Measurements from ENCODE around the gene MAS1. TPM values are rescaled to one million over a fixed set of nuclear protein-coding genes. Genes with fewer than 3 reads are reported as not detected.

Gene MAS1
- polyA plus RNA-seq, 1 of the 3 experiments (the other 2 are of a cell fraction), result not detected

DNA sequence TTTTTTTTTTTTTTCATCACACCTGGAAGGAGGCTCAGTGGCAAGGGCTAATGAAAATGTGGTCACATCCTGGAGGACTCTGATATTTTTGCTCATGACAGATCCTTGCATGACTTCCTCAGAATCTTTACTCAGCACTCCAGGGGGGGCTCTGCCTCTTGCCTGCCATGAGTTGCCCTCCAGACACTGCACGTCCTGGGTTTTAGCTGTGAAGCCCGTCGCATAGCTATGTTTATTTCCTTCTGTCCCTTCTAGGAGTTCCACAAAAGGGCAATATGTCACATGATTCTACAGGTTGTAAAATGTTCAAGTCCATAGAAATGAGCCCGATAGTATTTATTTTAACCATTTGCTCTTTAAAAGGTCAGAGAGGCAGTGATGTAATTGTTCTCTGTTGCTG is 18.2 kb downstream of the MAS1 start:
- Histone ChIP-seq H3K79me2 (ENCODE audit: insufficient read depth) (no peaks in the 10 kb centered on the region), H3K4me3 (ENCODE audit: low read depth in 2 of 2, low read length in 1 of 2) (no peak overlapping the region), H3K27ac (ENCODE audit: low read depth in 2 of 2, low read length in 1 of 2) (no peak overlapping the region), H3K9ac (no peak overlapping the region), H3K4me1 (ENCODE audit: control insufficient read depth in 1 of 2, insufficient read depth in 2 of 2, low read depth in 1 of 2, low read length in 1 of 2) (peaks cover 0 to 11% of the 10 kb centered on the region in 2 experiments; a peak in 1 of 4 replicates), H3K36me3 (replicated peaks in 1 of 2; ENCODE audit: control insufficient read depth in 1 of 2, insufficient read depth in 2 of 2, low read length in 1 of 2) (no peaks in the 10 kb centered on the region), H3K9me3 (no peaks in the 10 kb centered on the region), H2AFZ (ENCODE audit: low read depth) (no peak overlapping the region), H4K20me1 (ENCODE audit: insufficient read depth) (no peaks in the 10 kb centered on the region), H3K9me2 (no peaks in the 10 kb centered on the region), H3K27me3 (ENCODE audit: insufficient read depth) (peaks cover 8% of the 10 kb centered on the region; the same call in 1 of the 2 replicates), H3F3A (replicated peaks; ENCODE audit: insufficient read depth) (no peaks in the 10 kb centered on the region), H3K4me2 (no peak overlapping the region)
- POLR2A ChIA-PET, result no interaction called here
- CTCF ChIA-PET, result no interaction called here
- DNase-seq, result no peak
- TF ChIP-seq NRF1 (IDR thresholded peaks at IDR 0.05; ENCODE audit: low read depth, low read length) (no peak), RAD21 (IDR thresholded peaks at IDR 0.05; ENCODE audit: low read length) (no peak), FOSL2 (IDR thresholded peaks at IDR 0.05; ENCODE audit: borderline replicate concordance, low read depth) (no peak), ELF1 (IDR thresholded peaks at IDR 0.05) (no peak), JUND (IDR thresholded peaks at IDR 0.05) (no peak)
- 43% methylated on average over 4 of the region's 4 CpGs for WGBS (ENCODE audit: low lambda C conversion rate)

DNA sequence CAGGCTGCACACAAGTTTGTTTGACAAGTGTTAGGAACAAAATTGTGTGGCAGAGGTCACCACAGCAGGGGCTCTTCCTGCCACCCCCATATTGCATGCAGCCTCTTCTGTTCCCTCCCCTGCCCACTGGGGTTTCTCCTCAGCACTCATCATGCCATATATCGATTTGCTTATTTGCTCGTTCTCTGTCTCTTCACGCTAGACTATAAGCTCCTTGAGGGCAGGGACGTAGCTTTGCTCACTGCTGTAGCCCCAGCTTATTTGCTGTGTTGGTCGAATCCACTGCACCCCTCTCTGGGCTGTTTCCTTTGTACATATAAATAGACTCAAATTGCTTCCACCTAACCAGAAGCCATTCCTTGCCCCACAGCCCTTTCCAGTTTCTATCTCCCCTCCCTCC is 19.6 kb downstream of the MAS1 start:
- H2AFZ ChIP-seq (ENCODE audit: low read depth), result no peak overlapping the region
- WGBS (ENCODE audit: low lambda C conversion rate), result 48% methylated on average over 5 of the region's 5 CpGs
- no peaks in the 10 kb centered on the region for H3K36me3 ChIP-seq (replicated peaks in 1 of 2; ENCODE audit: control insufficient read depth in 1 of 2, insufficient read depth in 2 of 2, low read length in 1 of 2)
- peaks cover 8% of the 10 kb centered on the region; the same call in 1 of the 2 replicates for H3K27me3 ChIP-seq (ENCODE audit: insufficient read depth)
- H3K9me2 ChIP-seq, result no peaks in the 10 kb centered on the region
- H3K4me1 ChIP-seq (ENCODE audit: control insufficient read depth in 1 of 2, insufficient read depth in 2 of 2, low read depth in 1 of 2, low read length in 1 of 2), result peaks cover 0 to 11% of the 10 kb centered on the region in 2 experiments; a peak in 1 of 4 replicates
- DNase-seq, result no peak
- H3K27ac ChIP-seq (ENCODE audit: low read depth in 2 of 2, low read length in 1 of 2), result no peak overlapping the region
- H3K4me3 ChIP-seq (ENCODE audit: low read depth in 2 of 2, low read length in 1 of 2), result no peak overlapping the region
- no peaks in the 10 kb centered on the region for H3F3A ChIP-seq (replicated peaks; ENCODE audit: insufficient read depth)
- H4K20me1 ChIP-seq (ENCODE audit: insufficient read depth), result no peaks in the 10 kb centered on the region
- no peak overlapping the region for H3K4me2 ChIP-seq
- no peaks in the 10 kb centered on the region for H3K79me2 ChIP-seq (ENCODE audit: insufficient read depth)
- no peak overlapping the region for H3K9ac ChIP-seq
- ChIA-PET POLR2A (no interaction called here), CTCF (no interaction called here)
- TF ChIP-seq CHD2 (IDR thresholded peaks at IDR 0.05; ENCODE audit: low read length, partially characterized antibody), result no peak
- TF ChIP-seq SIN3A (IDR thresholded peaks at IDR 0.05; ENCODE audit: borderline replicate concordance, low read depth, low read length), result no peak
- TF ChIP-seq ELF1 (IDR thresholded peaks at IDR 0.05), result no peak
- no peak for TF ChIP-seq FOSL2 (IDR thresholded peaks at IDR 0.05; ENCODE audit: borderline replicate concordance, low read depth)
- no peak for TF ChIP-seq POLR2AphosphoS5 (IDR thresholded peaks at IDR 0.05; ENCODE audit: low read depth, low read length)
- no peak for TF ChIP-seq TAF1 (IDR thresholded peaks at IDR 0.05; ENCODE audit: borderline replicate concordance, low read depth, low read length)
- TF ChIP-seq MEF2A (IDR thresholded peaks at IDR 0.05; ENCODE audit: borderline replicate concordance, low read depth), result no peak
- TF ChIP-seq RFX5 (IDR thresholded peaks at IDR 0.05; ENCODE audit: low read length), result no peak
- no peak for TF ChIP-seq RXRA (IDR thresholded peaks at IDR 0.05; ENCODE audit: borderline replicate concordance, low read depth)
- no peak for TF ChIP-seq MXI1 (IDR thresholded peaks at IDR 0.05; ENCODE audit: low read depth, low read length)
- H3K9me3 ChIP-seq, result no peaks in the 10 kb centered on the region

DNA sequence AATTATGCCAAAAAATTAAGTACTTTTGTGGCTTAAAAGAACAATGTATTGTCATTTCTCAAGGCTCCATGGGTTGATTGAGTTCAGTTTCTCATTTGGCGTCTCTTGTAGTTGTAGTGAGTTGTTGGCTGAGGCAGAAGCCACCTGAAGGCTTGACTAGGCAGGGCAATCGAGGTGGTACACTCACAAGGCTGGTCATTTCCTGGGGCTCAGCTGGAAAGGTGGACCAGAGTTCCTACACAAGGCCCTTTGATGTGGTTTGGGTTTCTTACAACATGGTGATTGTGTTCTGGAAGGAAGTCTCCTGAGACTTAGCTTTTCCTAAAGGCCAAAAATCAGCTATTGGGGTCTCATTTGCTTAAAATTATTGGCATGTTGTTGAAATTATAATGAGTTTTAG is 22.6 kb downstream of the MAS1 start:
- H3K9me2 ChIP-seq, result no peaks in the 10 kb centered on the region
- no peaks in the 10 kb centered on the region for H3F3A ChIP-seq (replicated peaks; ENCODE audit: insufficient read depth)
- CTCF ChIA-PET, result interaction anchor here (0.6 to 1.2 kb wide), 2 partner anchors 30 to 296 kb away, joined by 3 read pairs; no protein-coding TSS in a partner anchor
- H3K27ac ChIP-seq (ENCODE audit: low read depth in 2 of 2, low read length in 1 of 2), result no peak overlapping the region
- H3K9ac ChIP-seq, result no peak overlapping the region
- no peak overlapping the region for H3K4me2 ChIP-seq
- H3K4me3 ChIP-seq (ENCODE audit: low read depth in 2 of 2, low read length in 1 of 2), result no peak overlapping the region
- peaks cover 8% of the 10 kb centered on the region; the same call in 1 of the 2 replicates for H3K27me3 ChIP-seq (ENCODE audit: insufficient read depth)
- H3K79me2 ChIP-seq (ENCODE audit: insufficient read depth), result no peaks in the 10 kb centered on the region
- peaks cover 0 to 13% of the 10 kb centered on the region in 2 experiments; a peak in 2 of 4 replicates for H3K4me1 ChIP-seq (ENCODE audit: control insufficient read depth in 1 of 2, insufficient read depth in 2 of 2, low read depth in 1 of 2, low read length in 1 of 2)
- no peak overlapping the region for H2AFZ ChIP-seq (ENCODE audit: low read depth)
- DNase-seq, result no peak
- no peaks in the 10 kb centered on the region for H3K36me3 ChIP-seq (replicated peaks in 1 of 2; ENCODE audit: control insufficient read depth in 1 of 2, insufficient read depth in 2 of 2, low read length in 1 of 2)
- H3K9me3 ChIP-seq, result no peaks in the 10 kb centered on the region
- no peaks in the 10 kb centered on the region for H4K20me1 ChIP-seq (ENCODE audit: insufficient read depth)
- POLR2A ChIA-PET, result no interaction called here
- 21% methylated on average over 2 of the region's 2 CpGs for WGBS (ENCODE audit: low lambda C conversion rate)
- TF ChIP-seq, protein P1, sequence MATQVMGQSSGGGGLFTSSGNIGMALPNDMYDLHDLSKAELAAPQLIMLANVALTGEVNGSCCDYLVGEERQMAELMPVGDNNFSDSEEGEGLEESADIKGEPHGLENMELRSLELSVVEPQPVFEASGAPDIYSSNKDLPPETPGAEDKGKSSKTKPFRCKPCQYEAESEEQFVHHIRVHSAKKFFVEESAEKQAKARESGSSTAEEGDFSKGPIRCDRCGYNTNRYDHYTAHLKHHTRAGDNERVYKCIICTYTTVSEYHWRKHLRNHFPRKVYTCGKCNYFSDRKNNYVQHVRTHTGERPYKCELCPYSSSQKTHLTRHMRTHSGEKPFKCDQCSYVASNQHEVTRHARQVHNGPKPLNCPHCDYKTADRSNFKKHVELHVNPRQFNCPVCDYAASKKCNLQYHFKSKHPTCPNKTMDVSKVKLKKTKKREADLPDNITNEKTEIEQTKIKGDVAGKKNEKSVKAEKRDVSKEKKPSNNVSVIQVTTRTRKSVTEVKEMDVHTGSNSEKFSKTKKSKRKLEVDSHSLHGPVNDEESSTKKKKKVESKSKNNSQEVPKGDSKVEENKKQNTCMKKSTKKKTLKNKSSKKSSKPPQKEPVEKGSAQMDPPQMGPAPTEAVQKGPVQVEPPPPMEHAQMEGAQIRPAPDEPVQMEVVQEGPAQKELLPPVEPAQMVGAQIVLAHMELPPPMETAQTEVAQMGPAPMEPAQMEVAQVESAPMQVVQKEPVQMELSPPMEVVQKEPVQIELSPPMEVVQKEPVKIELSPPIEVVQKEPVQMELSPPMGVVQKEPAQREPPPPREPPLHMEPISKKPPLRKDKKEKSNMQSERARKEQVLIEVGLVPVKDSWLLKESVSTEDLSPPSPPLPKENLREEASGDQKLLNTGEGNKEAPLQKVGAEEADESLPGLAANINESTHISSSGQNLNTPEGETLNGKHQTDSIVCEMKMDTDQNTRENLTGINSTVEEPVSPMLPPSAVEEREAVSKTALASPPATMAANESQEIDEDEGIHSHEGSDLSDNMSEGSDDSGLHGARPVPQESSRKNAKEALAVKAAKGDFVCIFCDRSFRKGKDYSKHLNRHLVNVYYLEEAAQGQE (IDR thresholded peaks at IDR 0.05; ENCODE audit: low read depth, low read length), result no peak
- TF ChIP-seq, protein P2, sequence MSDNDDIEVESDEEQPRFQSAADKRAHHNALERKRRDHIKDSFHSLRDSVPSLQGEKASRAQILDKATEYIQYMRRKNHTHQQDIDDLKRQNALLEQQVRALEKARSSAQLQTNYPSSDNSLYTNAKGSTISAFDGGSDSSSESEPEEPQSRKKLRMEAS (IDR thresholded peaks at IDR 0.05; ENCODE audit: low read depth), result no peak
- TF ChIP-seq TEAD4 (IDR thresholded peaks at IDR 0.05; ENCODE audit: borderline replicate concordance, insufficient read depth), result no peak
- TF ChIP-seq, protein P3, sequence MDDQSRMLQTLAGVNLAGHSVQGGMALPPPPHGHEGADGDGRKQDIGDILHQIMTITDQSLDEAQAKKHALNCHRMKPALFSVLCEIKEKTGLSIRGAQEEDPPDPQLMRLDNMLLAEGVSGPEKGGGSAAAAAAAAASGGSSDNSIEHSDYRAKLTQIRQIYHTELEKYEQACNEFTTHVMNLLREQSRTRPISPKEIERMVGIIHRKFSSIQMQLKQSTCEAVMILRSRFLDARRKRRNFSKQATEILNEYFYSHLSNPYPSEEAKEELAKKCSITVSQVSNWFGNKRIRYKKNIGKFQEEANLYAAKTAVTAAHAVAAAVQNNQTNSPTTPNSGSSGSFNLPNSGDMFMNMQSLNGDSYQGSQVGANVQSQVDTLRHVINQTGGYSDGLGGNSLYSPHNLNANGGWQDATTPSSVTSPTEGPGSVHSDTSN (IDR thresholded peaks at IDR 0.05), result no peak
- no peak for TF ChIP-seq FOSL2 (IDR thresholded peaks at IDR 0.05; ENCODE audit: borderline replicate concordance, low read depth)
- no peak for TF ChIP-seq MXI1 (IDR thresholded peaks at IDR 0.05; ENCODE audit: low read depth, low read length)
- TF ChIP-seq GABPA (IDR thresholded peaks at IDR 0.05; ENCODE audit: low read depth), result no peak
- no peak for TF ChIP-seq ELF1 (IDR thresholded peaks at IDR 0.05)
